Measurements from ENCODE around the gene CWC22.

CWC22 gene

DNA sequence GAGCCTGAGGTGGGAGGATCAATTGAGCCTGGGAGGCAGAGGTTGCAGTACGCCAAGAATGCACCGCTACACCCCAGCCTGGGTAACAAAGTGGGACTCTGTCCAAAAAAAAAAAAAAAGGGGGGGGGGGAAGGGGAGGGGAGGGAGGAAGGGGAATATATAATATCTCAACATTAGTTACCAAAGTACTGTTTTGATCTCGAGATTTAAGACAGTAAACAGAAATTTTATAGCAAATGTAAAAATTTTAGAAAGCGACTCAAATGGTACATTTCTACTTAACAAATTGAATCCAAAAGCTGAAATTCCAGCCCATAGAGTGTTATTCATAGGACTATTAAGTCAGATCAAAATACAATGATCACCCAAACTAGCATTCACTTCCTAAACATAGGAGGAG is 60.8 kb downstream of the CWC22 start:
- TF ChIP-seq TAF1 (IDR thresholded peaks at IDR 0.05; ENCODE audit: borderline replicate concordance, insufficient read depth, low read length) (no peak), POLR2AphosphoS5 (IDR thresholded peaks at IDR 0.05; ENCODE audit: low read depth, low read length) (no peak), SIN3A (IDR thresholded peaks at IDR 0.05; ENCODE audit: borderline replicate concordance, insufficient read depth, low read length) (no peak), FOXP2 (optimal IDR thresholded peaks at IDR 0.05; ENCODE audit: borderline replicate concordance, extremely low read depth, extremely low read length, insufficient read depth) (no peak)
- TF ChIP-seq, protein P1, sequence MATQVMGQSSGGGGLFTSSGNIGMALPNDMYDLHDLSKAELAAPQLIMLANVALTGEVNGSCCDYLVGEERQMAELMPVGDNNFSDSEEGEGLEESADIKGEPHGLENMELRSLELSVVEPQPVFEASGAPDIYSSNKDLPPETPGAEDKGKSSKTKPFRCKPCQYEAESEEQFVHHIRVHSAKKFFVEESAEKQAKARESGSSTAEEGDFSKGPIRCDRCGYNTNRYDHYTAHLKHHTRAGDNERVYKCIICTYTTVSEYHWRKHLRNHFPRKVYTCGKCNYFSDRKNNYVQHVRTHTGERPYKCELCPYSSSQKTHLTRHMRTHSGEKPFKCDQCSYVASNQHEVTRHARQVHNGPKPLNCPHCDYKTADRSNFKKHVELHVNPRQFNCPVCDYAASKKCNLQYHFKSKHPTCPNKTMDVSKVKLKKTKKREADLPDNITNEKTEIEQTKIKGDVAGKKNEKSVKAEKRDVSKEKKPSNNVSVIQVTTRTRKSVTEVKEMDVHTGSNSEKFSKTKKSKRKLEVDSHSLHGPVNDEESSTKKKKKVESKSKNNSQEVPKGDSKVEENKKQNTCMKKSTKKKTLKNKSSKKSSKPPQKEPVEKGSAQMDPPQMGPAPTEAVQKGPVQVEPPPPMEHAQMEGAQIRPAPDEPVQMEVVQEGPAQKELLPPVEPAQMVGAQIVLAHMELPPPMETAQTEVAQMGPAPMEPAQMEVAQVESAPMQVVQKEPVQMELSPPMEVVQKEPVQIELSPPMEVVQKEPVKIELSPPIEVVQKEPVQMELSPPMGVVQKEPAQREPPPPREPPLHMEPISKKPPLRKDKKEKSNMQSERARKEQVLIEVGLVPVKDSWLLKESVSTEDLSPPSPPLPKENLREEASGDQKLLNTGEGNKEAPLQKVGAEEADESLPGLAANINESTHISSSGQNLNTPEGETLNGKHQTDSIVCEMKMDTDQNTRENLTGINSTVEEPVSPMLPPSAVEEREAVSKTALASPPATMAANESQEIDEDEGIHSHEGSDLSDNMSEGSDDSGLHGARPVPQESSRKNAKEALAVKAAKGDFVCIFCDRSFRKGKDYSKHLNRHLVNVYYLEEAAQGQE (IDR thresholded peaks at IDR 0.05; ENCODE audit: insufficient read depth in 1 of 2, low read depth in 2 of 2, low read length in 2 of 2), result no peak

DNA sequence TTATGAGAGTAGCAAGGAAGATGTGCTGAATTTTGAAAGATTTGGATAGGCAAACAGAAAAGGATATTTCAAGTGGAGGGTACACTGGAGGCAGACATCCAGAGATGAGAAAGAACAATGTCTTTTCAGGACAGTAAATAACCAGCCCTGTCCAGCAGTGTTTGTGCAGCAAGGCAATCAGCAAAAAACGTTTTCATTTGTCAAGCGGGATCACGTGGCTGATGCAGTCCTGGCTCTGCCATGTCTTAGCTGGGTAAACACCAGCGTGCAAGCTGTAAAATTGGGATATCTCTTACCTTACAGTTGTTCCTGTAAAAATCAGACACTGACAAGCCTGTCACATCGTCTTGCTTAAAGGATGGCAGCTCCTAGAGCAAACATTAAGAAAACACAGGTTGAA is 67.8 kb downstream of the CWC22 start:
- TF ChIP-seq POLR2AphosphoS5 (IDR thresholded peaks at IDR 0.05; ENCODE audit: low read depth, low read length) (no peak), SIN3A (IDR thresholded peaks at IDR 0.05; ENCODE audit: borderline replicate concordance, insufficient read depth, low read length) (no peak), TAF1 (IDR thresholded peaks at IDR 0.05; ENCODE audit: borderline replicate concordance, insufficient read depth, low read length) (no peak), FOXP2 (optimal IDR thresholded peaks at IDR 0.05; ENCODE audit: borderline replicate concordance, extremely low read depth, extremely low read length, insufficient read depth) (no peak)
- TF ChIP-seq, protein P1 (IDR thresholded peaks at IDR 0.05; ENCODE audit: insufficient read depth in 1 of 2, low read depth in 2 of 2, low read length in 2 of 2), result no peak

DNA sequence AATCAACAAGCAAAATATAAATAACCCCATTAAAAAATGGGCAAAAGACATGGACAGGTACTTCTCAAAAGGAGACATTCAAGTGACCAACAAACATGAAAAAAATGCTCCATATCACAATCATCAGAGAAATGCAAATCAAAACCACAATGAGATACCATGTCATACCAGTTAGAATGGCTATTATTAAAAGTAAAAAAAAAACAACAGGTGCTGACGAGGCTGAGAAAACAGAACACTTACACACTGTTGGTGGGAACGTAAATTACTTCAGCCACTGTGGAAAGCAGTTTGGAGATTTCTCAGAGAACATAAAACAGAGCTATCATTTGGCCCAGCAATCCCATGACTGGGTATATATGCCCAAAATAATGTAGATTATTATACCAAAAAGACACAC is 69.1 kb downstream of the CWC22 start:
- TF ChIP-seq FOXP2 (optimal IDR thresholded peaks at IDR 0.05; ENCODE audit: borderline replicate concordance, extremely low read depth, extremely low read length, insufficient read depth), result no peak
- TF ChIP-seq, protein P1 (IDR thresholded peaks at IDR 0.05; ENCODE audit: insufficient read depth in 1 of 2, low read depth in 2 of 2, low read length in 2 of 2), result no peak
- no peak for TF ChIP-seq POLR2AphosphoS5 (IDR thresholded peaks at IDR 0.05; ENCODE audit: low read depth, low read length)
- TF ChIP-seq SIN3A (IDR thresholded peaks at IDR 0.05; ENCODE audit: borderline replicate concordance, insufficient read depth, low read length), result no peak
- no peak for TF ChIP-seq TAF1 (IDR thresholded peaks at IDR 0.05; ENCODE audit: borderline replicate concordance, insufficient read depth, low read length)

DNA sequence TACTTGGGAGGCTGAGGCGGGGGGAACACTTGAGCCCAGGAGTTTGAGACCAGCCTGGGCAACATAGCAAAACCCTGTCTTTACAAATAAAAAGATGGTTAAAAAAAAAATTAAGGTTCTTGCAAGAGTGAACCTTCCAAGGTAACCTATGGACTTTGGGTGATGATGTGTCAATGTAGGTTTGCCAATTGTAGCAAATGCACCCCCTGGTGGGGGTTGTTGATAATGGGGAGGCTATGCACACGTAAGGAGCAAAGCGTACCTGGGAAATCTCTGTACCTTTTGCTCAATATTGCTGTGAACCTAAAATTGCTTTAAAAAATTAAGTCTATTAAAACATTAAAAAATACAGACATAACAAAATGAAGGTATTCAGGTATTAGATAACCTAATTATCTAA is 70.4 kb downstream of the CWC22 start:
- no peak for TF ChIP-seq POLR2AphosphoS5 (IDR thresholded peaks at IDR 0.05; ENCODE audit: low read depth, low read length)
- no peak for TF ChIP-seq FOXP2 (optimal IDR thresholded peaks at IDR 0.05; ENCODE audit: borderline replicate concordance, extremely low read depth, extremely low read length, insufficient read depth)
- TF ChIP-seq, protein P1 (IDR thresholded peaks at IDR 0.05; ENCODE audit: insufficient read depth in 1 of 2, low read depth in 2 of 2, low read length in 2 of 2), result no peak
- TF ChIP-seq TAF1 (IDR thresholded peaks at IDR 0.05; ENCODE audit: borderline replicate concordance, insufficient read depth, low read length), result no peak
- no peak for TF ChIP-seq SIN3A (IDR thresholded peaks at IDR 0.05; ENCODE audit: borderline replicate concordance, insufficient read depth, low read length)

DNA sequence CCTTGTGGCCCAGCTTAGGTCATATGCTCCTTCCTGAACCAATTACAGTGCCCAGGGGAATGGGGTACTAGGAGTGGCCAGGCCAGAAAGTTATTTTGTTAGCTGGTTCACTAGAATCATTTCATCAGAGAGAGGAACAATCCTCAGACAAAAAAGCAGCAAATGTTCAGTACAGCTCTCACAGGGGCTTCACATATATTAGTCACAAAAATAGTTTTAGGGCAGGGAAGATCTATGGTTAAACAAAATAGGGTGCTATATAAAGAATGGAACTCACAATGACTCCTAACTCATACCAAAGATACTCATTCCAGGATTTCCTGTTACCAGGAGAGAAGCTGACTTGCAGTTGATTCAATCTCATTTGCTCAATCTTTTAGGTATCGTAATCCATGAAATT is 71.0 kb downstream of the CWC22 start:
- TF ChIP-seq SIN3A (IDR thresholded peaks at IDR 0.05; ENCODE audit: borderline replicate concordance, insufficient read depth, low read length), result no peak
- no peak for TF ChIP-seq FOXP2 (optimal IDR thresholded peaks at IDR 0.05; ENCODE audit: borderline replicate concordance, extremely low read depth, extremely low read length, insufficient read depth)
- TF ChIP-seq POLR2AphosphoS5 (IDR thresholded peaks at IDR 0.05; ENCODE audit: low read depth, low read length), result no peak
- TF ChIP-seq, protein P1 (IDR thresholded peaks at IDR 0.05; ENCODE audit: insufficient read depth in 1 of 2, low read depth in 2 of 2, low read length in 2 of 2), result no peak
- TF ChIP-seq TAF1 (IDR thresholded peaks at IDR 0.05; ENCODE audit: borderline replicate concordance, insufficient read depth, low read length), result no peak
